Upper lobe of left lung (tissue), 4 donors: ENCODE data around the gene LMTK3.

Experiments
- CTCF ChIP-seq, 6 experiments: fragments of 450-650 bp in 4 of 6; fragments of 200-600 bp in 2 of 6; sonication (generic) in 2 of 6; IDR thresholded peaks; one replicate each; pipeline ENCODE4 v1.5.1; 2016 to 2019; ENCODE audit warnings: antibody characterized with exemption in 6 of 6
- POLR2A ChIP-seq, 4 donors: fragments of 450-650 bp; IDR thresholded peaks; one replicate each; pipeline ENCODE4 v1.5.1; 2016 to 2017; ENCODE audit warnings: antibody characterized with exemption in 4 of 4, mild to moderate bottlenecking in 2 of 4

DNA sequence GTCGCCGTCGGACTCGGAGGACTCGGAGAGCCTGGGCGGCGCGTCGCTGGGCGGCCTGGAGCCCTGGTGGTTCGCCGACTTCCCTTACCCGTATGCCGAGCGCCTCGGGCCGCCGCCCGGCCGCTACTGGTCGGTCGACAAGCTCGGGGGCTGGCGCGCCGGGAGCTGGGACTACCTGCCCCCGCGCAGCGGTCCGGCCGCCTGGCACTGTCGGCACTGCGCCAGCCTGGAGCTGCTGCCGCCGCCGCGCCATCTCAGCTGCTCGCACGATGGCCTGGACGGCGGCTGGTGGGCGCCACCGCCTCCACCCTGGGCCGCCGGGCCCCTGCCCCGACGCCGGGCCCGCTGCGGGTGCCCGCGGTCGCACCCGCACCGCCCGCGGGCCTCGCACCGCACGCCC lies 68.4 kb downstream of the LMTK3 start:
- no peak for TF ChIP-seq POLR2A (IDR thresholded peaks at IDR 0.05)
- no peak for TF ChIP-seq CTCF (IDR thresholded peaks at IDR 0.05)
